ENCODE data around the gene MAZ.
"Not testable (repeated sequence)": the region's sequence is repeated elsewhere in the genome, so short reads cannot be mapped to it uniquely, and the experiment has no call there.

MAZ gene

DNA sequence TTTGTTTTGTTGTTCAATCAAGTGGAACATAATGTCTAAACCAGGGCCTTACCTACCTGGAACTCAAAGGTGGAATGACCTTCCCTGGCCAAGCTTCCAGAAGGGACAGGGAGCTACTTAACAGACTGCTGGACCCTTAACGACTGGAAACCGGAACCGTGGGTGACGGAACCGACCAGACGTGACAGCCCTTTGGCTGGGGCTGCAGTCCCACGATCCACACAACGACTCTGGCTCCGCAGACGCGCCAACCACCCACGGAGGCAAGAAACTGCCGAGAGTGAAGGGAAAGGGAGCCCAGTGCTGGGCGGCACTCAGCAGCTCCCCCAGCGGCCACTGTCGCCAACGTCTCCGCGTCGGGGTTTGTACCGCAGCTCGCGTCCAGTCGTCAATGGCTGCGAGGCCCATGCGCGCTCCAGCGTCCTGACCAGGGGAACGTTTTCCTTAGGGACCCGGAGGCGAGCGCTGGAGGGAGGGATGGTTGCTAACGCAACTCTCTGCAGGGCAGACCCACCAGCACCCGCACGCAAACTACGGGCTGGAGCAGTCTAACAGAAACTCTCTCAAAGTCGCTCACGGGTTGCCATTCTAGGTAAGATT is 21.3 kb upstream of the MAZ start:
- TF ChIP-seq, protein P1, sequence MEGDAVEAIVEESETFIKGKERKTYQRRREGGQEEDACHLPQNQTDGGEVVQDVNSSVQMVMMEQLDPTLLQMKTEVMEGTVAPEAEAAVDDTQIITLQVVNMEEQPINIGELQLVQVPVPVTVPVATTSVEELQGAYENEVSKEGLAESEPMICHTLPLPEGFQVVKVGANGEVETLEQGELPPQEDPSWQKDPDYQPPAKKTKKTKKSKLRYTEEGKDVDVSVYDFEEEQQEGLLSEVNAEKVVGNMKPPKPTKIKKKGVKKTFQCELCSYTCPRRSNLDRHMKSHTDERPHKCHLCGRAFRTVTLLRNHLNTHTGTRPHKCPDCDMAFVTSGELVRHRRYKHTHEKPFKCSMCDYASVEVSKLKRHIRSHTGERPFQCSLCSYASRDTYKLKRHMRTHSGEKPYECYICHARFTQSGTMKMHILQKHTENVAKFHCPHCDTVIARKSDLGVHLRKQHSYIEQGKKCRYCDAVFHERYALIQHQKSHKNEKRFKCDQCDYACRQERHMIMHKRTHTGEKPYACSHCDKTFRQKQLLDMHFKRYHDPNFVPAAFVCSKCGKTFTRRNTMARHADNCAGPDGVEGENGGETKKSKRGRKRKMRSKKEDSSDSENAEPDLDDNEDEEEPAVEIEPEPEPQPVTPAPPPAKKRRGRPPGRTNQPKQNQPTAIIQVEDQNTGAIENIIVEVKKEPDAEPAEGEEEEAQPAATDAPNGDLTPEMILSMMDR (IDR thresholded peaks at IDR 0.05; ENCODE audit: low read depth, low read length) = no peak
- TF ChIP-seq POLR2A (IDR thresholded peaks at IDR 0.05; ENCODE audit: extremely low read depth, insufficient read length) (no peak), MYC (IDR thresholded peaks at IDR 0.05; ENCODE audit: low read depth, low read length) (no peak), MAX (IDR thresholded peaks at IDR 0.05; ENCODE audit: low read depth, low read length) (no peak)
- no peak for DNase-seq (ENCODE audit: low read depth)
- H3K4me3 ChIP-seq (ENCODE audit: low read depth, low read length) = no peak overlapping the region

DNA sequence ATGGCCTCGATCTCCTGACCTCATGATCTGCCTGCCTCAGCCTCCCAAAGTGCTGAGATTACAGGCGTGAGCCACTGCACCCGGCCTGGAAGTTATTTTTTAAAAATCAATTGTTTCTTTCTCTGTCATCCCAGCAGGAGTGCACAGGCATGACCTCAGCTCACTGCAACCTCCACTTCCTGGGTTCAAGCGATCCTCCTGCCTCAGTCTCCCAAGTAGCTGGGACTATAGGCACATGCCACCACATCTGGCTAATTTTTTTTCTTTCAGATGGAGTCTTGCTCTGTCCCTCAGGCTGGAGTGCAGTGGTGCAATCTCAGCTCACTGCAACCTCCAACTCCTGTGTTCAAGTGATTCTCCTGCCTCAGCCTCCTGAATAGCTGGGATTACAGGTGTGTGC is 19.2 kb upstream of the MAZ start:
- DNase-seq (ENCODE audit: low read depth); H3K4me3 ChIP-seq (ENCODE audit: low read depth, low read length): not testable (repeated sequence)

DNA sequence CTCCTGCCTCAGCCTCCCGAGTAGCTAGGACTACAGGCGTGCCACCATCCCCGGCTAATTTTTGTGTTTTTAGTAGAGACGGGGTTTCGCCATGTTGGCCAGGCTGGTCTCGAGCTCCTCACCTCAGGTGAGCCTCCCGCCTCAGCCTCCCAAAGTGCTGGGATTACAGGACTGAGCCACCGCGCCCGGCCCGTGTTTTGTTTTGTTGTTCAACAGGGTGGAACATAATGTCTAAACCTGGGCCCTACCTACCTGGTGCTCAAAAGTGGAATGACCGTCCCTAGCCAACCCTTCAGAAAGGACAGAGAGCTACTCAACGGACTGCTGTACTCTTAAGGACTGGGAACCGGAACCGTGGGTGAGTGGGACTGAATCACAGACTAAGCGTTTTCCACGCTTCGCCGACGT is 16.6 kb upstream of the MAZ start:
- peak overlapping the region; percentile 74 for H3K4me3 ChIP-seq (ENCODE audit: low read depth, low read length)
- no peak for DNase-seq (ENCODE audit: low read depth)
- TF ChIP-seq MYC (IDR thresholded peaks at IDR 0.05; ENCODE audit: low read depth, low read length) (no peak), POLR2A (IDR thresholded peaks at IDR 0.05; ENCODE audit: extremely low read depth, insufficient read length) (no peak), MAX (IDR thresholded peaks at IDR 0.05; ENCODE audit: low read depth, low read length) (no peak)
- TF ChIP-seq, protein P1 (IDR thresholded peaks at IDR 0.05; ENCODE audit: low read depth, low read length) = no peak

GRCh38 chr16:29790183-29790948 is 16.0 kb upstream of the MAZ start, which contains the start of gene KIF22:
Gene KIF22 (plus strand): TSS chr16:29790751. CDS start chr16:29790760, 9 bp downstream.
- TF ChIP-seq MAX (IDR thresholded peaks at IDR 0.05; ENCODE audit: low read depth, low read length) (peak; percentile 66), MYC (IDR thresholded peaks at IDR 0.05; ENCODE audit: low read depth, low read length) (peak; percentile 63; the same call in 1 of the 2 replicates), POLR2A (IDR thresholded peaks at IDR 0.05; ENCODE audit: extremely low read depth, insufficient read length) (peak; percentile 78)
- TF ChIP-seq, protein P1 (IDR thresholded peaks at IDR 0.05; ENCODE audit: low read depth, low read length) = peak; percentile 61
- peak; percentile 99 for DNase-seq (ENCODE audit: low read depth)
- H3K4me3 ChIP-seq (ENCODE audit: low read depth, low read length) = peak within 1 kb of the TSS; percentile 82

DNA sequence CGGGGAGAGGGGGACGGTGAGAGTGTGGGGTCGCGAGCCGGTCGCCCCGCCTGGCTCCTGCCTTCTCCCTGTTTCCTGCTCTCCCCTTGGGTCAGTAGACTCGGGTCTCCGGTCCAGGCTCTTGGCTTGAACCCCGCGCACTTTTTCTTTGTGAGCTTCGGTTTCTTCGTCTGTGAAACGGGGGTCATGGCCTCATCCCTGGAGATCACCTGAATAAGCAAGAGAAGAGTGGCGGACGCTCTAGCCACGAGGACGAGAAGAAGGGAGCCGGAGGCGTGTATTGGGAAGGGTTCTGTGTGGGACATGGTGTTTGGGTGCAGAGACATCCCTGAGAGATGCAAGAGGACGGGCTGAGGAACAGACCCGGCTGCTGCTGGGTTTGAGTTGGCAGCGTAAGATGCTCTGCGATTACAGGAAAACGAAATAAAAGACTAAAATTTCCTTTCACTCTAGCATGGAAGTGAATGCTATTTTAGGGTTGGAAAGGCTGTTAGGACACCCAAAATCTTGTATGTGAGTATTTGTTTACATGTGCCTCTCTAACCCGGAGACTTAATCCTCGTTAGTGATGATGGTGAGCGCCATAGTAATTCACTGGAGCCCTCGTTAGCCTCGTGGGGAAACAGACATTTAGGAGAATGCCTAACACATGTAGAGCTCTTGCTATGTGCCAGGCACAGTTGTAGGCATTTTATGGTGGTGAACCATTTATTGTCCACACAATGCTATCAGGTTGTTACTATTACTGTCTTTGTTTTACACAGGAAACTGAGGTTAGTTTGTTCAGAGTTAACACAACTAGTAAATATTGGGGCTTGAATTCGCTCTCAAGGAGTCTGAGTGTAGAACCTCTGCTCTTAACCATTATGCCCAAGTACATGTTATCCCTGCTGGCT is 15.1 kb upstream of the MAZ start:
- peak; percentile 7; the same call in 1 of the 2 replicates for TF ChIP-seq MYC (IDR thresholded peaks at IDR 0.05; ENCODE audit: low read depth, low read length)
- TF ChIP-seq, protein P1 (IDR thresholded peaks at IDR 0.05; ENCODE audit: low read depth, low read length) = no peak
- peak overlapping the region; percentile 82 for H3K4me3 ChIP-seq (ENCODE audit: low read depth, low read length)
- DNase-seq (ENCODE audit: low read depth) = peak; percentile 27

Data from NB4 (cell line).